ENCODE results near the gene ASCL4. TPM values are rescaled to one million over a fixed set of nuclear protein-coding genes. Genes with fewer than 3 reads are reported as not detected.

ASCL4 gene
- polyA plus RNA-seq, 3 donors, result not detected

- 55% methylated on average over 3 of the region's 3 CpGs for WGBS (ENCODE audit: insufficient coverage)
- Mint-ChIP-seq H3K4me3 (no peak overlapping the region), H3K27me3 (ENCODE audit: low read depth in 3 of 3) (peaks cover 3 to 13% (median 7%) of the 10 kb centered on the region in 3 donors), H3K9me3 (no peaks in the 10 kb centered on the region), H3K4me1 (no peaks in the 10 kb centered on the region), H3K36me3 (no peaks in the 10 kb centered on the region), H3K27ac (no peak overlapping the region)
- DNase-seq, result no peak
- H3K4me2 ChIP-seq (replicated peaks; ENCODE audit: extremely low read depth, low read length, poor library complexity, severe bottlenecking), result no peak overlapping the region
- TF ChIP-seq, protein P1, sequence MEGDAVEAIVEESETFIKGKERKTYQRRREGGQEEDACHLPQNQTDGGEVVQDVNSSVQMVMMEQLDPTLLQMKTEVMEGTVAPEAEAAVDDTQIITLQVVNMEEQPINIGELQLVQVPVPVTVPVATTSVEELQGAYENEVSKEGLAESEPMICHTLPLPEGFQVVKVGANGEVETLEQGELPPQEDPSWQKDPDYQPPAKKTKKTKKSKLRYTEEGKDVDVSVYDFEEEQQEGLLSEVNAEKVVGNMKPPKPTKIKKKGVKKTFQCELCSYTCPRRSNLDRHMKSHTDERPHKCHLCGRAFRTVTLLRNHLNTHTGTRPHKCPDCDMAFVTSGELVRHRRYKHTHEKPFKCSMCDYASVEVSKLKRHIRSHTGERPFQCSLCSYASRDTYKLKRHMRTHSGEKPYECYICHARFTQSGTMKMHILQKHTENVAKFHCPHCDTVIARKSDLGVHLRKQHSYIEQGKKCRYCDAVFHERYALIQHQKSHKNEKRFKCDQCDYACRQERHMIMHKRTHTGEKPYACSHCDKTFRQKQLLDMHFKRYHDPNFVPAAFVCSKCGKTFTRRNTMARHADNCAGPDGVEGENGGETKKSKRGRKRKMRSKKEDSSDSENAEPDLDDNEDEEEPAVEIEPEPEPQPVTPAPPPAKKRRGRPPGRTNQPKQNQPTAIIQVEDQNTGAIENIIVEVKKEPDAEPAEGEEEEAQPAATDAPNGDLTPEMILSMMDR (IDR thresholded peaks at IDR 0.05), result no peak
- intact Hi-C loops (cut with micrococcal nuclease), result no loop called here
- H3K4me3 ChIP-seq (replicated peaks in 1 of 3; ENCODE audit: low read depth in 2 of 3, low read length in 3 of 3), result no peak overlapping the region
- H3K27ac ChIP-seq (ENCODE audit: low read depth in 1 of 2, low read length in 2 of 2), result no peak overlapping the region
- H3K9ac ChIP-seq (ENCODE audit: insufficient read depth, low read length, poor library complexity, severe bottlenecking), result no peak overlapping the region
- H3K36me3 ChIP-seq (replicated peaks in 1 of 2; ENCODE audit: control insufficient read depth in 1 of 2, insufficient read depth in 2 of 2, low read length in 2 of 2), result no peaks in the 10 kb centered on the region
- no peak overlapping the region for H2AFZ ChIP-seq (ENCODE audit: insufficient read depth, low read depth, low read length, poor library complexity, severe bottlenecking)
- H4K20me1 ChIP-seq (ENCODE audit: insufficient read depth, low read length), result no peaks in the 10 kb centered on the region
- no peaks in the 10 kb centered on the region for H3K4me1 ChIP-seq (ENCODE audit: control insufficient read depth in 1 of 2, insufficient read depth in 2 of 2, low read length in 2 of 2)
- H3K79me2 ChIP-seq (ENCODE audit: insufficient read depth, low read length), result no peaks in the 10 kb centered on the region
- H3K9me3 ChIP-seq (replicated peaks in 1 of 2; ENCODE audit: control insufficient read depth in 1 of 2, insufficient read depth in 1 of 2, low read length in 2 of 2), result no peaks in the 10 kb centered on the region
- peaks cover 0 to 2% of the 10 kb centered on the region in 2 donors for H3K27me3 ChIP-seq (ENCODE audit: control insufficient read depth in 2 of 2, insufficient read depth in 2 of 2, low read length in 2 of 2)
Measured at GRCh38 chr12:107807471-107808150, 33.1 kb downstream of the ASCL4 start.

- Histone ChIP-seq H3K9me3 (replicated peaks in 1 of 2; ENCODE audit: control insufficient read depth in 1 of 2, insufficient read depth in 1 of 2, low read length in 2 of 2) (peaks cover 15 to 28% of the 10 kb centered on the region in 2 donors), H3K9ac (ENCODE audit: insufficient read depth, low read length, poor library complexity, severe bottlenecking) (no peak overlapping the region), H4K20me1 (ENCODE audit: insufficient read depth, low read length) (no peaks in the 10 kb centered on the region), H3K27ac (ENCODE audit: low read depth in 1 of 2, low read length in 2 of 2) (no peak overlapping the region), H3K36me3 (replicated peaks in 1 of 2; ENCODE audit: control insufficient read depth in 1 of 2, insufficient read depth in 2 of 2, low read length in 2 of 2) (no peaks in the 10 kb centered on the region), H3K4me2 (replicated peaks; ENCODE audit: extremely low read depth, low read length, poor library complexity, severe bottlenecking) (no peak overlapping the region), H2AFZ (ENCODE audit: insufficient read depth, low read depth, low read length, poor library complexity, severe bottlenecking) (no peak overlapping the region), H3K79me2 (ENCODE audit: insufficient read depth, low read length) (no peaks in the 10 kb centered on the region), H3K4me3 (replicated peaks in 1 of 3; ENCODE audit: low read depth in 2 of 3, low read length in 3 of 3) (no peak overlapping the region), H3K4me1 (ENCODE audit: control insufficient read depth in 1 of 2, insufficient read depth in 2 of 2, low read length in 2 of 2) (no peaks in the 10 kb centered on the region), H3K27me3 (ENCODE audit: control insufficient read depth in 2 of 2, insufficient read depth in 2 of 2, low read length in 2 of 2) (peaks cover 0 to 5% of the 10 kb centered on the region in 2 donors)
- 88% methylated on average over 1 of the region's 1 CpG for WGBS (ENCODE audit: insufficient coverage)
- peaks cover 17 to 42% (median 33%) of the 10 kb centered on the region in 7 donors for H3K9me3 Mint-ChIP-seq
- H3K4me1 Mint-ChIP-seq, result peaks cover under 1% of the 10 kb centered on the region
- H3K4me3 Mint-ChIP-seq, result no peak overlapping the region
- H3K36me3 Mint-ChIP-seq, result peaks cover 0 to 3% of the 10 kb centered on the region in 2 donors
- no peak for DNase-seq
- H3K27me3 Mint-ChIP-seq (ENCODE audit: low read depth in 3 of 3), result peaks cover 7 to 10% (median 9%) of the 10 kb centered on the region in 3 donors
- TF ChIP-seq, protein P1 (IDR thresholded peaks at IDR 0.05), result no peak
- H3K27ac Mint-ChIP-seq, result no peak overlapping the region
- intact Hi-C loops (cut with micrococcal nuclease), result no loop called here
Measured at GRCh38 chr12:107817250-107817649, 42.7 kb downstream of the ASCL4 start.
